Mesenteric fat pad (tissue), 1 donor: ENCODE results near the gene C4BPA. TPM values are rescaled to one million over a fixed set of nuclear protein-coding genes. Genes with fewer than 3 reads are reported as not detected.

Experiments
- DNase-seq: peaks from one replicate; pipeline ENCODE4 v3.0.0-alpha.2; 2020; ENCODE audit warnings: low spot score
- long read RNA-seq: library from polyadenylated mRNA; unstranded; transcript quantifications from one replicate; pipeline ENCODE4 v2.0.0, GENCODE V29; 2020
- total RNA-seq: library from RNA; stranded (reverse); fragmentation: NEBNext Ultra II Directional; extraction: Animal tissue kit (Norgen Biotek cat#: 25700); gene quantifications from one replicate; pipeline ENCODE4 v1.2.1, GENCODE V29; 2021
- donor health status: DM: yes; HTN: yes; CAD: no.

C4BPA gene
- total RNA-seq: not detected
- long read RNA-seq: 0 reads

GRCh38 chr1:207103892-207104373 lies at the start of gene C4BPA:
TSS of gene C4BPA (plus strand) at chr1:207104233. CDS start at chr1:207113026, 8,793 bp downstream.
- DNase-seq: no peak

- no peak for DNase-seq
Measured at GRCh38 chr1:207054491-207054890, 49.5 kb upstream of the C4BPA start.

- DNase-seq: no peak
Measured at GRCh38 chr1:207055386-207056001, 48.5 kb upstream of the C4BPA start.

DNA sequence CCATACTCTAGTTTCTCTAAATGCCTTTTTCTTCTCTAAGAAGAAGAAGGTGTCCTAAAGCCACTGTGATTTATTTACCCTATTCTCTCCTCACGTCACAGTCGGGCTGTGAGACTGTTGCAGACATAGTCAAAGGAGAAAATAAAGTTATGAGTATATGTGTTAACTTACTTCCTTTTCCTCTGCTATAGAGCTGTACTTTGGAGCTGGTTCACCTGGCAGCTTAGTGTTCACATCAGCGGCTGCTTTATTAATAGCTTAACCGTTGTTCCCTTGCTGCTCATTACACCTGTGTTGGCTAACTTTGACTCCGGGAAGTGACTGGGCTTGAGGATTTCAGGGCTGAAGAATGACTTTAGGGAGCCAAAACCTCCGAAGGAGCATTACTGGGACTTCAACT lies 47.4 kb upstream of the C4BPA start:
- DNase-seq: no peak

- no peak for DNase-seq
Measured at GRCh38 chr1:207058252-207058651, 45.8 kb upstream of the C4BPA start.

GRCh38 chr1:207058878-207059867 lies 44.9 kb upstream of the C4BPA start:
- no peak for DNase-seq

GRCh38 chr1:207059881-207060280 lies 44.2 kb upstream of the C4BPA start:
- no peak for DNase-seq

GRCh38 chr1:207060596-207060995 lies 43.4 kb upstream of the C4BPA start:
- DNase-seq: no peak

- DNase-seq: no peak
Measured at GRCh38 chr1:207062058-207062457, 42.0 kb upstream of the C4BPA start.

GRCh38 chr1:207063014-207063413 lies 41.0 kb upstream of the C4BPA start:
- DNase-seq: no peak

GRCh38 chr1:207064561-207064960 lies 39.5 kb upstream of the C4BPA start:
- no peak for DNase-seq

DNA sequence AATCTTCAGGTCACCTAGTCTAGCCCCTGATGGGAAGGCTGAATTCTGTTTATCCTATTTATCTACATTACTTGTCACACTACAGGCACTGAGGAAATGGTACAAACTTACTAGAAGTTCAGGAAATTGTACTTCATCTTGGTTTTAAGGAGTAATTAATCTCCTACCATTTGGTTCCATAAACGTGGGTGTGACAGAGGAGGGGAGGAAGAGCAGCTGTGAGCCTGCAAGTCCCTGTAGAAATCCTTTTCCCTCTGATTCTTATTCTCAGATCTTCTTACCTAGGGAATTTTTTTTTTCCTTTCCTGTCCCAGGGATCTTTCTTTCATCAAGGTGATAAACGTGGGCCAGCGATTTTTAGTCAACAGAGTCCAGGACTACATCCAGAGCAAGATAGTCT lies 36.8 kb upstream of the C4BPA start:
- DNase-seq: no peak

- DNase-seq: no peak
Measured at GRCh38 chr1:207067665-207068064, 36.4 kb upstream of the C4BPA start.

- no peak for DNase-seq
Measured at GRCh38 chr1:207069061-207069460, 35.0 kb upstream of the C4BPA start.

GRCh38 chr1:207069858-207070506 lies 34.1 kb upstream of the C4BPA start:
- no peak for DNase-seq

DNA sequence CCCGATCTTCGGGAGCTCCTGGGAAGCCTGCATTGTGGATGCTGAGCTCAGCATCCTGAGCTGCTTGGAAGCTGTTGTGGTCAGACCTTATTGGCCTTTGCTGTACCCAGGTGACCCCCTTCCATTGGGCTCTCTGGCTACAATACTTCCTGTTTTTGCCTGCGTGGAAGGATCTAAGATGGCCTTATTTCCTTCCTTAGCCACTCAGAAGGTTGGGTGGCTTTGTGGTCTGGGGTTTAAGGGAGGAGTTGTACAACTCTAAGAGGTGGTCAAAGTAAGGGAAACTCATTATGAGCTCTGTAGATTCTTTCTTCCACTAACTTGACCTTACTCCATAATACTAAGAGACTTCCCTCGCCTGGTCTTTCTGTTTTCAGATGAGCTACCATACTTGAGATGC lies 33.2 kb upstream of the C4BPA start:
- no peak for DNase-seq

DNA sequence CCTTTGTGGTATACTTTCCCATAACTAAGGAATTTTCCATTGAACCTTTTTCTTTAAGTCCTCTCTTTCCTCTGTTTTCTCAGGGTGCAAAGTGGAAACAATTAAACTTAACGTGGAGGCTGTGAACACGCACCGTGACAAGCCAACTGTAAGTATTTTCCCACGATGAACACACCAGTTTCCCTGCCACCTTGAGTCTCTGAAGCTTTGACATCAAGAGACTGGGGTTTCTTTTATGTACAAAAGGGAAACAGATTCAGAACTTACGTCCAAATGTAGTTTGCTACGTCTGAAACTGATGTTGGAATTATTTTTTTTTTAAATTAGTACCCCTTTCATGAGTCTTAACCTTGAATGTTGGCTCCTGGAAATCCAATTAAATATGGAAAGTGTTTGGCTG lies 32.6 kb upstream of the C4BPA start:
- no peak for DNase-seq

DNA sequence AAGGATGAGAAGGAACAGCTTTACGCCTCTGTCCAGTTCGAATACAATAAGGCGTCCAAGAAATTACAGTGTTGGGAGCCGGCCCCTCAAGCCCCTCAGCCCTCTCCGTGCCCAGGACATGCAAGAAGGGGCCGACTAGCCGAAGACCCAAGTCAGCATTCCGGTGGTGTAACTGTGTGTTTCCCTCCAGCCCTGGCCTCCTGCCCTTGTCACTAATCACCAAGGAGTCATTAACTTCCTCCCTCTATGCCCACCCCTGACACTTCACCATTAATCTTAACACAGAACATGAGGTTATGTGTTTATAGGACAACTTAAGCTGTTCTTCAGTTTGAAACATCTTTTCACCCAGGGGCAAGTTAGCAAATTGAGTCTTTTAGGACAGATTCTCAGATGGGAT lies 31.8 kb upstream of the C4BPA start:
- DNase-seq: no peak

GRCh38 chr1:207073906-207074820 lies 29.9 kb upstream of the C4BPA start:
- DNase-seq: no peak

DNA sequence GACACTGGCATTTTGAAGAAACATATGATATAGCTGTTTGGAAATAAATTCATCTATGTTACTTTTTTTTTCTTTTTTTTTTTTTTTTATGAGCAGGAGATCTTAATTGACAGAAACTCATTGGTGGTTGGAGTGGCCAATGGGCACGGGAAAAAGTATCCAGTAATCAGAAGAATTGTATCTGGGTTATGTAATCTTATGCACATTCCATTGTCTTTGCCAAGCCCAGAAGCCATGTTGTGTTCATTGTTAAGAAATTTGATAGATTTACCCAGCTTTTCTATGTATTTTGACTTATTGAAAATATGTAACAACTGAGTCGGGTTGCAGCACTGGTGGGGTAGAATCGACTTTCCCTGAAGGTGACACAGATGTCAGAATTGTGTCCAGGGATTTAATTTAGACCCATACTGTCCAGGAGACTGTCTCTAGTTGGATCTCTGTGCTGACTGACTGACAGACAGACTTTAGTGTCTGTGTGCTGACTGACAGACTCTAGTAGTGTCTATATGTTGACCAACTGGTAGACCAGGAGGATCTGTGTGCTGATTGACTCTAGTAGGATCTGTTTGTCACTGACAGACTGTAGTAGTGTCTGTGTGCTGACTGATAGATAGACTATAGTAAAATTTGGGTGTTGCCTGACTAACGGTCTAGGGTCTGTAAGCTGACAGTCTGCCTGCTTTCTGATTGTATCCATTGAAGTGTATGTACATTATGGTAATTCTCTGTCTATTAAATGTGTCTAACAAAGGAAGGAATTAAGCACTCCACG lies 27.7 kb upstream of the C4BPA start:
- no peak for DNase-seq
